Measurements from ENCODE around the gene TMEM14B.

DNA sequence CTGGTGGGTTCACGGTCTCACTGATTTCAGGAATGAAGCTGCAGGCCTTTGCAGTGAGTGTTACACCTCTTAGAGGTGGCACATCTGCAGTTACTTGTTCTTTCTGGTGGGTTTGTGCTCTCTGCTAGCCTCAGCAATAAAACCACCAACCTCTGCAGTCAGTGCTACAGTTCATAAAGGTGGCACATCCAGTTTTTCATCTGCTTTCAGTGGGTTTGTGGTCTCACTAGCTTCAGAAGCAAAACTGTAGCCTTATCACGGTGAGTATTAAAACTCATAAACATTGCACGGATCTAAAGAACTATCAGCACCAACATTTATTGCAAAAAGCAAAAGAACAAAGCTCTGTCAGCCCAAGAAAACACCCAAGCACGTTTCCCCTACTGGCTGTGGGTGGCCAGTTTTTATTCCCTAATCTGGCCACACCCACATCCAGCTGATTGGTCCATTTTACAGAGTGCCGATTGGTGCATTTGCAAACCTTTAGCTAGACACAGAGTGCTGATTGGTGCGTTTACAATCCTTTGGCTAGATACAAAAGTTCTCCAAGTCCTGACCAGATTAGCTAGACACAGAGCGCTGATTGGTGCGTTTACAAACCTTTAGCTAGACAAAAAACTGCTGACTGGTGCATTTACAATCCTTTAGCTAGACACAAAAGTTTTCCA, 28.2 kb upstream of the TMEM14B start:
- TF ChIP-seq EZH2 (IDR thresholded peaks at IDR 0.05; ENCODE audit: low read depth), result no peak
- TF ChIP-seq, protein P1, sequence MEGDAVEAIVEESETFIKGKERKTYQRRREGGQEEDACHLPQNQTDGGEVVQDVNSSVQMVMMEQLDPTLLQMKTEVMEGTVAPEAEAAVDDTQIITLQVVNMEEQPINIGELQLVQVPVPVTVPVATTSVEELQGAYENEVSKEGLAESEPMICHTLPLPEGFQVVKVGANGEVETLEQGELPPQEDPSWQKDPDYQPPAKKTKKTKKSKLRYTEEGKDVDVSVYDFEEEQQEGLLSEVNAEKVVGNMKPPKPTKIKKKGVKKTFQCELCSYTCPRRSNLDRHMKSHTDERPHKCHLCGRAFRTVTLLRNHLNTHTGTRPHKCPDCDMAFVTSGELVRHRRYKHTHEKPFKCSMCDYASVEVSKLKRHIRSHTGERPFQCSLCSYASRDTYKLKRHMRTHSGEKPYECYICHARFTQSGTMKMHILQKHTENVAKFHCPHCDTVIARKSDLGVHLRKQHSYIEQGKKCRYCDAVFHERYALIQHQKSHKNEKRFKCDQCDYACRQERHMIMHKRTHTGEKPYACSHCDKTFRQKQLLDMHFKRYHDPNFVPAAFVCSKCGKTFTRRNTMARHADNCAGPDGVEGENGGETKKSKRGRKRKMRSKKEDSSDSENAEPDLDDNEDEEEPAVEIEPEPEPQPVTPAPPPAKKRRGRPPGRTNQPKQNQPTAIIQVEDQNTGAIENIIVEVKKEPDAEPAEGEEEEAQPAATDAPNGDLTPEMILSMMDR (conservative IDR thresholded peaks at IDR 0.05), result no peak

Data from PC-9 (cell line).